ENCODE data around the gene KRR1. TPM values are rescaled to one million over a fixed set of nuclear protein-coding genes. Genes with fewer than 3 reads are reported as not detected.

The KRR1 gene
- total RNA-seq, 6 experiments from 2014 or later = 14.1 to 25.3 (median 20.3) TPM

- Histone ChIP-seq H3K4me3 (no peak overlapping the region), H3K4me1 (no peaks in the 10 kb centered on the region), H3K27ac (no peak overlapping the region), H3K36me3 (no peaks in the 10 kb centered on the region), H3K9me3 (no peaks in the 10 kb centered on the region), H3K27me3 (no peaks in the 10 kb centered on the region)
- ATAC-seq (no peak), DNase-seq (no peak)
- 53% methylated on average over 8 of the region's 8 CpGs for WGBS (ENCODE audit: insufficient coverage, low coverage, low lambda C conversion rate, missing lambda C conversion rate)
- TF ChIP-seq POLR2A (IDR thresholded peaks at IDR 0.05) (no peak), CTCF (IDR thresholded peaks at IDR 0.05) (no peak)
- intact Hi-C loops (cut with DNase I) = no loop called here
Measured at GRCh38 chr12:75550401-75551240, 39.2 kb upstream of the KRR1 start.

GRCh38 chr12:75549989-75550388, 38.6 kb upstream of the KRR1 start:
- Histone ChIP-seq H3K27ac (no peak overlapping the region), H3K4me3 (no peak overlapping the region), H3K27me3 (no peaks in the 10 kb centered on the region), H3K36me3 (no peaks in the 10 kb centered on the region), H3K4me1 (no peaks in the 10 kb centered on the region), H3K9me3 (no peaks in the 10 kb centered on the region)
- 68% methylated on average over 2 of the region's 2 CpGs for WGBS (ENCODE audit: insufficient coverage, low coverage, low lambda C conversion rate, missing lambda C conversion rate)
- TF ChIP-seq CTCF (IDR thresholded peaks at IDR 0.05) (no peak), POLR2A (IDR thresholded peaks at IDR 0.05) (no peak)
- intact Hi-C loops (cut with DNase I) = no loop called here
- DNase-seq (no peak), ATAC-seq (no peak)

DNA sequence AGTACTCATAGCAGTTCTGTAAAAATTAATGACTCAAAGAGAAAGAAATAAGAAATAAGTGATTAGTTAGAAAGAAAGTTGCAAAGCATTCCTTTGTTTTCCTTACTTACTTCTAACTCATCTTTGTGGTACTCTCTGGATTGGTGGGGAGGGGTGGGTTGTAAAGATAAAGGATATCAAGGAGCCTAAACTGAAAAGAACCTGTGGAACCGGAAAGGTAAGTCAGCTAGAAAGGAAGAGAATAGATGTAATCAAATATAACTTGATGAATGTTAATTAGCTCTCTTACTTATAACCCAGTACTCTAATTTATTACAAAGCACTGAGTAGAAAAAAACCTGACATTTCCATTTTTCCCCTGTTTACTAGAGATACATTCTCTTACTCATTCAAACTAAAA, 37.5 kb upstream of the KRR1 start:
- H3K4me3 ChIP-seq = no peak overlapping the region
- no peaks in the 10 kb centered on the region for H3K27me3 ChIP-seq
- TF ChIP-seq CTCF (IDR thresholded peaks at IDR 0.05) (no peak), POLR2A (IDR thresholded peaks at IDR 0.05) (no peak)
- H3K36me3 ChIP-seq = no peaks in the 10 kb centered on the region
- DNase-seq = no peak
- H3K9me3 ChIP-seq = no peaks in the 10 kb centered on the region
- ATAC-seq = no peak
- H3K4me1 ChIP-seq = no peaks in the 10 kb centered on the region
- no peak overlapping the region for H3K27ac ChIP-seq
- 100% methylated on average over 1 of the region's 1 CpG for WGBS (ENCODE audit: insufficient coverage, low coverage, low lambda C conversion rate, missing lambda C conversion rate)
- intact Hi-C loops (cut with DNase I) = no loop called here

GRCh38 chr12:75545636-75546035, 34.2 kb upstream of the KRR1 start:
- H3K36me3 ChIP-seq = no peaks in the 10 kb centered on the region
- DNase-seq = no peak
- no peaks in the 10 kb centered on the region for H3K9me3 ChIP-seq
- no peaks in the 10 kb centered on the region for H3K27me3 ChIP-seq
- no peak for TF ChIP-seq POLR2A (IDR thresholded peaks at IDR 0.05)
- TF ChIP-seq CTCF (IDR thresholded peaks at IDR 0.05) = no peak
- 95% methylated on average over 1 of the region's 1 CpG for WGBS (ENCODE audit: insufficient coverage, low coverage, low lambda C conversion rate, missing lambda C conversion rate)
- ATAC-seq = no peak
- H3K27ac ChIP-seq = no peak overlapping the region
- no peak overlapping the region for H3K4me3 ChIP-seq
- intact Hi-C loops (cut with DNase I) = no loop called here
- no peaks in the 10 kb centered on the region for H3K4me1 ChIP-seq
